GM23248 (cell line): ENCODE measurements around the gene ALDH1L2.

Experiments used
- EZH2 ChIP-seq: fragments of 200-600 bp; sonication (generic); IDR thresholded peaks from 2 replicates; pipeline ENCODE4 v1.6.1; 2018; ENCODE audit warnings: antibody characterized with exemption, mild to moderate bottlenecking; ENCODE audit not compliant: insufficient read depth, poor library complexity, severe bottlenecking
- EZH2phosphoT487 ChIP-seq: fragments of 200-600 bp; sonication (generic); IDR thresholded peaks from 2 replicates; pipeline ENCODE4 v1.6.1; 2018; ENCODE audit warnings: antibody characterized with exemption, moderate library complexity, mild to moderate bottlenecking, low read depth; ENCODE audit not compliant: insufficient read depth

GRCh38 chr12:105078712-105079570 is 5.3 kb downstream of the ALDH1L2 start:
- TF ChIP-seq EZH2 (no peak), EZH2phosphoT487 (no peak)
